GM19372 (cell line): ENCODE measurements around the gene SH3PXD2A.
"Not testable (repeated sequence)": the region's sequence is repeated elsewhere in the genome, so short reads cannot be mapped to it uniquely, and the experiment has no call there.

Experiments used
- ATAC-seq: cut with Tn5 transposase; IDR thresholded peaks from one replicate; pipeline ENCODE4 v1.9.1; 2021; ENCODE audit warnings: mild to moderate bottlenecking, low read depth, moderate library complexity; ENCODE audit not compliant: unreplicated experiment

SH3PXD2A gene

GRCh38 chr10:103850572-103850895 is 4.8 kb downstream of the SH3PXD2A start:
- ATAC-seq = no peak

DNA sequence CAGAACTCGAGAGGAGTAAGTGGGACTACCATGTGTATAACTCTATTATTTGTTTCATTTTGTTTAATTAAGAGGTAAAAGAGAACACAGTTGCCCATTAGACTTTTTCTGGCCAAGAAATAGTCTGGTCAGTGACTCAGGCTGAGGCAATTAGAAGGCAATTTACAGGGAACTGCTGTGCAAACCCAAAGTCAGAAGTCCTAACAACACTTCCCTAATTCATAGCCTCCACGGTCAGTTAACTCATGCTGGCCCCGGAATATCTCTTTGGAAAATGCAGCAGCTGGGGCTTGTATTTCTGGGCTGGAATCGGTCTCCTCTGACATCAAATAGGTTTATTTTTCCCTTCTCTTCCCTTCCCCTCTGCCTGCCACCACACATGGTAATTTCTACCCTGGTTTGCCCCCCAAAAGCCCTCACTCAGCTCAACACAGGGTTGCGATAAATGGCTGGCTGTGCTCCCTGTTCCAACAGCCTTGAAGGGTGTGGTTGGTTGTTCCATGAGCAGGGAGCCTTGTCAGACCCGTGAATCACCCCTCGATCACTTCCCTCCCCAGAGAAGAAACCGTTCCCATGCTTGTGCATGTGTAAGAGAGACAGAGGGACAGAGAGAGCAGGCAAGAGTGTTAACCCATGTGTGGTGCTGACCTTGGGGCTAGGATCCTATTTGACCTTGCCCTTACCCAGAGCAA is 5.3 kb downstream of the SH3PXD2A start:
- ATAC-seq = no peak

- no peak for ATAC-seq
Observed at GRCh38 chr10:103849212-103849877, 6.0 kb downstream of the SH3PXD2A start.

GRCh38 chr10:103847909-103848468 is 7.4 kb downstream of the SH3PXD2A start:
- ATAC-seq = no peak

- ATAC-seq = no peak
Observed at GRCh38 chr10:103847346-103847745, 8.0 kb downstream of the SH3PXD2A start.

- ATAC-seq = no peak
Observed at GRCh38 chr10:103845972-103846371, 9.4 kb downstream of the SH3PXD2A start.

DNA sequence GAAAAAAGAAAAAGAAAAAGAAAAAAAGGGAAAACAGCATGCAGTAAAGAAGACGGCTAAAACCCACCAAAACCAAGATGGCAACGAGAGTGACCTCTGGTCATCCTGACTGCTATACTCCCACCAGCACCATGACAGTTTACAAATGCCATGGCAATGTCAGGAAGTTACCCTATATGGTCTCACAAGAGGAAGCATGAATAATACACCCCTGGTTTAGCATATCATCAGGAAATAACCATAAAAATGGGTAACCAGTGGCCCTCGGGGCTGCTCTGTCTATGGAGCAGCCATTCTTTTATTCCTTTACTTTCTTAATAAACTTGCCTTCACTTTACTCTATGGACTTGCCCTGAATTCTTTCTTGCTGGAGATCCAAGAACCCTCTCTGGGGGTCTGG is 10.0 kb downstream of the SH3PXD2A start:
- ATAC-seq = not testable (repeated sequence)

DNA sequence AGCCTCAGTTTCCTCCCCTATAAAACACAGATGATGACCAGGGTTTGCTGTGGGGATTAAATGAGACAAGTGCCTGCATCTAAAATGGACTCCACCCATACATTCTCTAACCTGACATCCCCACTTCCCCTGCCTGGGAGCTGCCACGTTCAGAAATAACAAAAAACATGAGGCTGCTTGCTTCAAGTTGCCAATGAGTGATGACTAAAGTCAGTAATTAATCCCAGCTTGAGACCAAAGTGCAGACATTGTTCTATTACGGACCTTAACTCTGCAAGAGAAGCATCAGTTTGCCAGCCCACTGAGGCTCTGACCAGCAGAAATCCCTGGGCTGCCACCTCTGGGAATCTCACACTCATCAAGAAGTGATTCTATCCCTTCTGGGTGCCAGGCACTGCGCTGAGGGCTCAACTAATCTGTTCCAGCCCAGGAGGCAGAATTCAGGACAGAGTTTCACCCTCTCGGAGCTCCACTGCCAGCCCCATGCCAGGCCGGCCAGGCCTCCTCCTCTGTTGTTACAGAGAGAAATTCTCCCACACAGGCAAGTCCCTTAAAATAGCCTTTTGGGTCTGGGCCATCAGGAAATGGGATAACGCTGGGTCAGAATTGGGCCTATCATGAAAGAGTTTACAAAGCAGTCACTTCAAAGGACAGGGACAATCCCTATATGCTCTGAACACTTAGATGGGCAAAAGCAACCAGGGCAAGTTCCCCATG is 11.4 kb downstream of the SH3PXD2A start:
- ATAC-seq = no peak

DNA sequence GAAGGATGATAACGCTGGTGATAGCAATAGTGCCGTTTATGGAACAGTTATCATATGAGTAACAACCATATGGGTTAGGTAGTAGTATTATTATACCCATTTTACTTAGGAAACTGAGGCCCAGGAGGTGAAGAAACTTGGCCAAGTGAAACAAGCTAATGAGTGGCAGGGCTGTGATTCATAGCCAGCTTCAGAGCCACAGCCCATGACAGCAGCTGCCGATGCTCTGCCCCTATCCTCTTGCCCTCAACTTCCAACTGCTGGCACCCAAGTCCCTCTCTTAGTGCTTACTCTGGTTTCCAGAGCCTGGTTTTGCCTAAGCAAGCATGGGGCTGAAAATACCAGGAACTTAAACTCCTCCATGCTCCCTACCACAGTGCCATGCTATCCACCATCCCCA is 12.3 kb downstream of the SH3PXD2A start:
- no peak for ATAC-seq

DNA sequence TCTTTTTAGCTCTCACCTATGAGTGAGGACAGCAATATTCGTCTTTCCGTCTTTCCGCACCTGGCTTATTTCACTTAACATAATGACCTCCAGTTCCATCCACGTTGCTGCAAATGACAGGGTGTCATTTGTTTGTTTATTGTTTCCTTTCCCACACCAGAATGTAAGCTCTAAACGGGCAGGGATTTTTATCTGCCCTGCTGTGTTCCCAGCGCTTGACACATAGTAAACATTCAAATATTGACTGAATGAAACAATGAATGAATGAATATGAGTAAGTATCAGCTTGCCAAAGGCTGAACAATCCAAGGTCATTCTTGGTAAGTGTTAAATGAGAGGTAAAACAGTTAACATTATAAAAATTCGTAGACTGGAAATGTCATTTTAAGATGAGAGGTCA is 12.8 kb downstream of the SH3PXD2A start:
- ATAC-seq = no peak

GRCh38 chr10:103841519-103841918 is 13.9 kb downstream of the SH3PXD2A start:
- no peak for ATAC-seq

DNA sequence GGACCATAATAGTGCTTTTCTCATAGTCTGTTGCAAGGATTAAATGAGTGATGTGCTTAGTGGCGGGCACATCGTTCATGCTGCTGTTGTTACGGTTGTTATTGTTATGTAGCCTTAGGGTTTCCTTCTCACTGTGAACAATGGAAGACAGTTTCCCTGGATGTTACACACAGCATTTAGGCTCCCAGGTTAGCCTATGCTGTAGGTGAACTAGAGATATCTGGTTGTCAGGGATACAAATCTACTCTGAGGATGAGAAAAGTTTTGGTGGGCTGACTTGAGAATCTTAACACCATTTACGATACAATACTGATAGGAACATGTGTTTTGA is 14.7 kb downstream of the SH3PXD2A start:
- ATAC-seq = no peak

- no peak for ATAC-seq
Observed at GRCh38 chr10:103839872-103840739, 15.3 kb downstream of the SH3PXD2A start.

DNA sequence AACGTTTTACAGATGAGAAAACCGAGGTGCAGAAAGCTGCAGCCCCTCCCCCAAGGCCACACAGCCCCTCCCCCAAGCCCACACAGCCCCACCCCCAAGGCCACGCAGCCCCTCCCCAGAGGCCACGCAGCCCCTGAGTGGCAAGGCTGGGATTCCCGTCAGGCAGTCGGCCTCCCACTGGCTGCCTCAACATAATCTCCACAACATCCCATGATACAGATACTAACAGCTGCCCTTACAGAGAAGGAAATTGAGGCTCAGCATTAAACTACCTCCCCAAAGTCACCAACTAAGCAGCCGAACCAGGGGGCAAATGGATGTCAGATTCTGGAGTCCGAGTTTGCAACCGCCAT is 15.9 kb downstream of the SH3PXD2A start:
- ATAC-seq = no peak

GRCh38 chr10:103838862-103839518 is 16.4 kb downstream of the SH3PXD2A start:
- ATAC-seq = no peak

GRCh38 chr10:103838070-103838395 is 17.3 kb downstream of the SH3PXD2A start:
- no peak for ATAC-seq

GRCh38 chr10:103837370-103838069 is 17.9 kb downstream of the SH3PXD2A start:
- no peak for ATAC-seq

GRCh38 chr10:103836861-103837260 is 18.5 kb downstream of the SH3PXD2A start:
- no peak for ATAC-seq

DNA sequence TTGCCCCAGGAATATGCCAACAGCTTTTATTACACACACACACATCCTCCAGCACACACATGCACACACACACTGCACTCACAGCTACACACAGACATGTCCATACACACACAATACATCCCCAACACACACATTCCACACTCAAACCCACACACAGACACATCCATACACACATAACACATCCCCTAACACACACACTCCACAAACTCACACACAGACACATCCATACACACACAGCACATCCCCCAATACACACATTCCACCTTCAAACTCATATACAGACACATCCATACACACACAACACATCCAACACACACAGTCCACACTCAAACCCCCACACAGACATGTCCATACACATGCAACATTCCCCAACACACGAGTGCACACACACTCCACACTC is 19.1 kb downstream of the SH3PXD2A start:
- no peak for ATAC-seq
